H1 (cell line): ENCODE results near the gene TMEM63A. TPM values are rescaled to one million over a fixed set of nuclear protein-coding genes. Genes with fewer than 3 reads are reported as not detected.

Experiments
- CTCF ChIA-PET: fragments of 300-600 bp; sonication (Branson Sonifier 250); formaldehyde crosslinking; loops from one replicate; lab custom pipeline; 2021; ENCODE audit not compliant: partially characterized antibody; lab: Charles Lee
- POLR2A ChIA-PET: fragments of 300-600 bp; sonication (Branson Sonifier 250); formaldehyde crosslinking; loops from one replicate; lab custom pipeline; 2021; ENCODE audit warnings: inconsistent platforms; ENCODE audit not compliant: partially characterized antibody; lab: Charles Lee
- DNase-seq, 2 experiments: peaks; one replicate each; pipeline versions ENCODE4 v3.0.0 to v3.0.0-alpha.2; 2010 to 2022; ENCODE audit warnings: low spot score in 2 of 2, low read depth in 1 of 2, mixed read lengths in 1 of 2
- FAIRE-seq: peaks from 2 replicates; lab custom pipeline; 2011; peaks lifted over from hg19 to GRCh38; lab: Jason Lieb, UNC
- H2AFZ ChIP-seq: 2 replicates; pipeline ENCODE4 v1.8.1; 2012; ENCODE audit warnings: low read length, inconsistent platforms
- H2AK5ac ChIP-seq: 2 replicates; pipeline ENCODE4 v1.6.1; 2013; ENCODE audit warnings: low read depth, low read length
- H2BK120ac ChIP-seq: replicated peaks from 2 replicates; pipeline ENCODE3; 2013; ENCODE audit warnings: low read depth, low read length, inconsistent platforms
- H2BK12ac ChIP-seq: 2 replicates; pipeline ENCODE4 v1.6.1; 2013; ENCODE audit warnings: low read depth, low read length
- H2BK15ac ChIP-seq: 2 replicates; pipeline ENCODE4 v1.6.1; 2013; ENCODE audit warnings: low read length
- H2BK20ac ChIP-seq: 2 replicates; pipeline ENCODE4 v1.6.1; 2013; ENCODE audit warnings: low read length
- H2BK5ac ChIP-seq: 2 replicates; pipeline ENCODE4 v1.6.1; 2013; ENCODE audit warnings: low read depth, low read length
- H3K14ac ChIP-seq: 2 replicates; pipeline ENCODE4 v1.6.1; 2013; ENCODE audit warnings: inconsistent platforms; ENCODE audit not compliant: insufficient read length
- H3K18ac ChIP-seq: 2 replicates; pipeline ENCODE4 v1.6.1; 2013; ENCODE audit warnings: low read length; ENCODE audit errors: extremely low read depth
- H3K23ac ChIP-seq: 2 replicates; pipeline ENCODE4 v1.6.1; 2013; ENCODE audit warnings: inconsistent platforms; ENCODE audit not compliant: insufficient read length
- H3K23me2 ChIP-seq: 2 replicates; pipeline ENCODE4 v1.6.1; 2013; ENCODE audit warnings: low read depth, low read length
- H3K27ac ChIP-seq: 2 replicates; pipeline ENCODE4 v1.6.1; 2011; ENCODE audit warnings: low read depth, low read length, inconsistent platforms
- H3K27me3 ChIP-seq, 4 experiments: replicated peaks in 1 of 4; 1 replicate in 1 of 4; 2 replicates in 3 of 4; pipeline versions ENCODE4 v1.6.1 to v1.8.1; 2011 to 2013; ENCODE audit warnings: low read length in 3 of 4, mild to moderate bottlenecking in 3 of 4, inconsistent platforms in 2 of 4, mixed read lengths in 2 of 4, moderate library complexity in 1 of 4; ENCODE audit not compliant: control insufficient read depth in 3 of 4, insufficient read depth in 3 of 4; ENCODE audit errors: extremely low read depth in 1 of 4
- H3K36me3 ChIP-seq, 4 experiments: 2 replicates each; pipeline versions ENCODE4 v1.6.1 to v1.8.1; 2011 to 2013; ENCODE audit warnings: mild to moderate bottlenecking in 4 of 4, low read length in 3 of 4, moderate library complexity in 2 of 4, control low read depth in 1 of 4, inconsistent platforms in 1 of 4; ENCODE audit not compliant: insufficient read depth in 4 of 4, control insufficient read depth in 2 of 4
- H3K4ac ChIP-seq: replicated peaks from 2 replicates; pipeline ENCODE3; 2013; ENCODE audit warnings: low read length, low read depth, mixed read lengths, inconsistent platforms; ENCODE audit not compliant: insufficient read length
- H3K4me1 ChIP-seq, 4 experiments: replicated peaks in 1 of 4; 1 replicate in 1 of 4; 2 replicates in 3 of 4; pipeline versions ENCODE4 v1.6.1 to v1.8.1; 2011 to 2013; ENCODE audit warnings: low read length in 3 of 4, inconsistent platforms in 2 of 4, mixed read lengths in 1 of 4; ENCODE audit not compliant: insufficient read depth in 4 of 4, control insufficient read depth in 3 of 4
- H3K4me2 ChIP-seq, 2 experiments: 2 replicates each; pipeline versions ENCODE4 v1.6.1 to v1.8.1; 2011 to 2013; ENCODE audit warnings: low read depth in 2 of 2, low read length in 2 of 2, control low read depth in 1 of 2, inconsistent platforms in 1 of 2, mild to moderate bottlenecking in 1 of 2; ENCODE audit not compliant: insufficient read depth in 1 of 2
- H3K4me3 ChIP-seq, 4 experiments: fragments of 200-600, 300-600 bp in 1 of 4; sonication (generic), shearing (Covaris generic), sonication (Bioruptor Twin) in 1 of 4; 2 replicates each; pipeline versions ENCODE4 v1.5.1 to v1.8.1; 2011 to 2016; ENCODE audit warnings: low read length in 4 of 4, low read depth in 3 of 4, control low read depth in 2 of 4, inconsistent platforms in 2 of 4, mild to moderate bottlenecking in 2 of 4, mixed read lengths in 1 of 4, moderate library complexity in 1 of 4; ENCODE audit not compliant: insufficient read depth in 2 of 4; ENCODE audit errors: extremely low read depth in 1 of 4
- H3K56ac ChIP-seq: replicated peaks from 2 replicates; pipeline ENCODE3; 2013; ENCODE audit warnings: low read depth, mild to moderate bottlenecking, mixed read lengths, low read length, inconsistent platforms; ENCODE audit not compliant: insufficient read length
- H3K79me1 ChIP-seq: 2 replicates; pipeline ENCODE4 v1.6.1; 2013; ENCODE audit warnings: low read depth, low read length, control low read depth
- H3K79me2 ChIP-seq, 2 experiments: 2 replicates each; pipeline versions ENCODE4 v1.6.1 to v1.8.1; 2012 to 2013; ENCODE audit warnings: low read length in 2 of 2, mild to moderate bottlenecking in 2 of 2, inconsistent platforms in 1 of 2; ENCODE audit not compliant: insufficient read depth in 2 of 2, control insufficient read depth in 1 of 2
- H3K9ac ChIP-seq, 4 experiments: replicated peaks in 1 of 4; 1 replicate in 1 of 4; 2 replicates in 3 of 4; pipeline versions ENCODE4 v1.6.1 to v1.8.1; 2011 to 2013; ENCODE audit warnings: low read depth in 3 of 4, low read length in 3 of 4, control low read depth in 2 of 4, mild to moderate bottlenecking in 2 of 4, moderate library complexity in 2 of 4, inconsistent platforms in 1 of 4; ENCODE audit errors: extremely low read depth in 1 of 4
- H3K9me3 ChIP-seq, 2 experiments: 2 replicates each; pipeline versions ENCODE4 v1.6.1 to v1.8.1; 2012 to 2013; ENCODE audit warnings: mild to moderate bottlenecking in 2 of 2, moderate library complexity in 2 of 2, control low read depth in 1 of 2, inconsistent platforms in 1 of 2, low read depth in 1 of 2, low read length in 1 of 2, mixed read lengths in 1 of 2; ENCODE audit not compliant: insufficient read depth in 2 of 2
- H4K20me1 ChIP-seq, 2 experiments: replicated peaks in 1 of 2; 2 replicates each; pipeline versions ENCODE3 to v1.8.1; 2011 to 2013; ENCODE audit warnings: inconsistent platforms in 2 of 2, low read length in 2 of 2, mild to moderate bottlenecking in 1 of 2; ENCODE audit not compliant: insufficient read depth in 2 of 2, control insufficient read depth in 1 of 2
- H4K5ac ChIP-seq: 2 replicates; pipeline ENCODE4 v1.6.1; 2013; ENCODE audit warnings: low read length, low read depth, mixed read lengths, inconsistent platforms; ENCODE audit not compliant: insufficient read length
- H4K8ac ChIP-seq: 2 replicates; pipeline ENCODE4 v1.8.0; 2013; ENCODE audit warnings: mild to moderate bottlenecking, moderate library complexity, low read length, inconsistent platforms; ENCODE audit not compliant: insufficient read depth; ENCODE audit errors: extremely low read depth
- H4K91ac ChIP-seq: replicated peaks from 2 replicates; pipeline ENCODE3; 2013; ENCODE audit warnings: low read length, mixed read lengths, inconsistent platforms; ENCODE audit not compliant: insufficient read length
- CBX8 ChIP-seq: fragments of 300-800, 300-1000 bp; sonication (generic); IDR thresholded peaks from 2 replicates; pipeline ENCODE4 v1.7.1; 2016; ENCODE audit warnings: low read depth, low read length, borderline replicate concordance
- CHD2 ChIP-seq: IDR thresholded peaks from 2 replicates; pipeline ENCODE4 v1.6.1; 2012; ENCODE audit warnings: low read length, improper control_type of control experiment
- EP300 ChIP-seq, 2 experiments: IDR thresholded peaks; 1 replicate in 1 of 2; 2 replicates in 1 of 2; pipeline ENCODE4 v1.6.1; 2011 to 2012; ENCODE audit warnings: low read depth in 2 of 2, low read length in 2 of 2, mild to moderate bottlenecking in 2 of 2, borderline replicate concordance in 1 of 2, inconsistent platforms in 1 of 2, moderate library complexity in 1 of 2
- NRF1 ChIP-seq: IDR thresholded peaks from 2 replicates; pipeline ENCODE4 v1.6.1; 2011; ENCODE audit warnings: mild to moderate bottlenecking, low read depth, low read length, improper control_type of control experiment
- RAD21 ChIP-seq, 2 experiments: IDR thresholded peaks in 1 of 2; conservative IDR thresholded peaks in 1 of 2; 2 replicates each; pipeline ENCODE4 v1.6.1; 2011; ENCODE audit warnings: low read depth in 2 of 2, low read length in 2 of 2, improper control_type of control experiment in 1 of 2, inconsistent platforms in 1 of 2, mild to moderate bottlenecking in 1 of 2, moderate library complexity in 1 of 2
- RXRA ChIP-seq: IDR thresholded peaks from 2 replicates; pipeline ENCODE4 v1.6.1; 2011; ENCODE audit warnings: low read depth, mild to moderate bottlenecking, low read length, moderate library complexity; ENCODE audit not compliant: insufficient read depth
- SP1 ChIP-seq: IDR thresholded peaks from 2 replicates; pipeline ENCODE4 v1.6.1; 2011; ENCODE audit warnings: low read depth, low read length
- SUZ12 ChIP-seq: fragments of 200-600 bp; sonication (generic); IDR thresholded peaks from 2 replicates; pipeline ENCODE4 v1.6.1; 2012; ENCODE audit warnings: mild to moderate bottlenecking, inconsistent platforms, low read length, moderate library complexity, mixed read lengths
- TAF1 ChIP-seq: IDR thresholded peaks from 2 replicates; pipeline ENCODE4 v1.6.1; 2011; ENCODE audit warnings: mild to moderate bottlenecking, low read depth, low read length
- WGBS, 2 experiments: shearing (Covaris generic) in 1 of 2; methylation state at CpG; one replicate each; pipeline versions ENCODE4 v1.1.6 to v1.1.7; 2013 to 2015; ENCODE audit warnings: low lambda C conversion rate in 2 of 2, mixed read lengths in 2 of 2, inconsistent platforms in 1 of 2, low coverage in 1 of 2, missing lambda C conversion rate in 1 of 2; ENCODE audit not compliant: insufficient replicate concordance in 2 of 2, insufficient coverage in 1 of 2, insufficient read length in 1 of 2; ENCODE audit errors: extremely low coverage in 1 of 2, missing lambda C conversion rate in 1 of 2; 5-methylcytosine and 5-hydroxymethylcytosine counted together
- polyA plus RNA-seq, 7 experiments: library from polyadenylated mRNA; depleted of rRNA in 3 of 7; stranded (reverse) in 5 of 7; unstranded in 2 of 7; fragments of >200 nt in 5 of 7; fragments of 200-250 nt in 2 of 7; gene quantifications; 1 replicate in 5 of 7; 2 replicates in 1 of 7; 4 replicates in 1 of 7; pipeline versions ENCODE4 v1.2.1 to v1.2.3, GENCODE V29; 2011 to 2013; ENCODE audit warnings: missing spikeins in 2 of 7, mixed read lengths in 2 of 7
- total RNA-seq: library from RNA; stranded (reverse); fragmentation: NEBNext Ultra II Directional; extraction: Animal tissue kit (Norgen Biotek cat#: 25700); gene quantifications from 2 replicates; pipeline ENCODE4 v1.2.1, GENCODE V29; 2021
- TF ChIP-seq, protein P1 (sequence below): IDR thresholded peaks from 2 replicates; pipeline ENCODE4 v1.6.1; 2012; ENCODE audit warnings: inconsistent platforms
- TF ChIP-seq, protein P2 (sequence below): IDR thresholded peaks from 2 replicates; pipeline ENCODE4 v1.6.1; 2012; ENCODE audit warnings: inconsistent platforms

TMEM63A gene
- total and polyA plus RNA-seq, 2 of the 8 experiments (the other 6 are each of a cell fraction or from before 2014, with no cell fraction given): 26.1 to 55.4 TPM

DNA sequence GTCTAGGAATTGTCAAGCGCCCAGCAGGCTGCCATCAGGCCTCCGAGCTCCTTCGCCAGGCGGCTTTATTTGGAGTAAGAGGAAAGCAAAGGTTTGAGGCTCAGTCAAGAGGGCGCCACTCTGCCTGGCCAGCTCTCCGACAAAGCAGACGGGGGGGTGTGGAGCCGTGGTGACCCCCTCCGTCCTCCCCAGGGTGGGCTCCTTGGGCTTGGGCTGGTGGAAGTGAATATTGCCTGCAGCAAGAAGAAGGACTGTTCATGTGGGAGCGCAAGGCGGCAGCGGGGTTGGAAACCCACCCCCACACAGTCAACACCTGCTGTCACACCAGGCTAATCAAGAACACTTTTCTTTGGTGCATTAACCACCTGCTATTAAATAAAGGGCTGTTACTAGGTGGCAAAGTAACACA lies 57.6 kb downstream of the TMEM63A start:
- TF ChIP-seq, protein P1, sequence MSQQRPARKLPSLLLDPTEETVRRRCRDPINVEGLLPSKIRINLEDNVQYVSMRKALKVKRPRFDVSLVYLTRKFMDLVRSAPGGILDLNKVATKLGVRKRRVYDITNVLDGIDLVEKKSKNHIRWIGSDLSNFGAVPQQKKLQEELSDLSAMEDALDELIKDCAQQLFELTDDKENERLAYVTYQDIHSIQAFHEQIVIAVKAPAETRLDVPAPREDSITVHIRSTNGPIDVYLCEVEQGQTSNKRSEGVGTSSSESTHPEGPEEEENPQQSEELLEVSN: no peak
- TF ChIP-seq EP300 (IDR thresholded peaks at IDR 0.05; ENCODE audit: borderline replicate concordance in 1 of 2, low read depth in 2 of 2, low read length in 2 of 2) (no peak), CHD2 (no peak), SUZ12 (no peak), SP1 (no peak), RAD21 (IDR thresholded peaks at IDR 0.05 in 1 of 2, conservative IDR thresholded peaks at IDR 0.05 in 1 of 2; ENCODE audit: low read depth in 2 of 2, low read length in 2 of 2) (no peak), TAF1 (no peak), NRF1 (no peak), CBX8 (no peak), RXRA (no peak)
- TF ChIP-seq, protein P2, sequence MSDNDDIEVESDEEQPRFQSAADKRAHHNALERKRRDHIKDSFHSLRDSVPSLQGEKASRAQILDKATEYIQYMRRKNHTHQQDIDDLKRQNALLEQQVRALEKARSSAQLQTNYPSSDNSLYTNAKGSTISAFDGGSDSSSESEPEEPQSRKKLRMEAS: no peak
- Histone ChIP-seq H3K79me2 (peaks cover 0 to 6% of the 10 kb centered on the region in 2 experiments; a peak in 1 of 4 replicates), H3K9me3 (no peaks in the 10 kb centered on the region), H3K4me2 (peak overlapping the region; percentile 29 to 35; a peak in 2 of 4 replicates), H2BK20ac (no peak overlapping the region), H2BK120ac (no peak overlapping the region), H3K4me1 (peaks cover 6 to 17% (median 11%) of the 10 kb centered on the region in 4 experiments; a peak in 6 of 7 replicates), H3K9ac (no peak overlapping the region), H3K79me1 (peaks cover 10% of the 10 kb centered on the region; the same call in 1 of the 2 replicates), H2BK15ac (no peak overlapping the region), H3K56ac (no peak overlapping the region), H2AK5ac (no peak overlapping the region), H3K23me2 (no peaks in the 10 kb centered on the region), H4K20me1 (peaks cover 2 to 9% of the 10 kb centered on the region in 2 experiments), H3K27me3 (no peaks in the 10 kb centered on the region), H3K4ac (no peak overlapping the region), H4K8ac (no peak overlapping the region), H3K4me3 (peak overlapping the region in 2 of 4 experiments; percentile 11 to 12; a peak in 2 of 8 replicates), H4K5ac (no peak overlapping the region), H3K36me3 (peaks cover 0 to 7% (median 0%) of the 10 kb centered on the region in 4 experiments; a peak in 2 of 8 replicates), H2BK5ac (no peak overlapping the region), H3K27ac (no peak overlapping the region), H3K14ac (no peak overlapping the region), H3K23ac (no peak overlapping the region), H3K18ac (0 out of 2 replicates have a peak overlapping the region, but pooled peaks have one; percentile 29), H2BK12ac (no peak overlapping the region), H4K91ac (no peak overlapping the region), H2AFZ (no peak overlapping the region)
- FAIRE-seq (no peak), DNase-seq (no peak)
- 52% methylated on average over 12 of the region's 12 CpGs; no CpG with 5 or more reads in 1 of the 2 experiments for WGBS, 2 experiments
- ChIA-PET CTCF (interaction anchor here (0.6 to 4.7 kb wide), 11 partner anchors 8 to 153 kb away, joined by 3 to 46 read pairs (median 4); partner anchors contain the start of gene EPHX1), POLR2A (interaction anchor here (0.9 to 2.6 kb wide), 7 partner anchors 8 to 36 kb away, joined by 3 to 9 read pairs (median 4); partner anchors contain the start of gene EPHX1)
